Natural killer cell (primary cell): ENCODE results near the gene OR10A4. TPM values are rescaled to one million over a fixed set of nuclear protein-coding genes. Genes with fewer than 3 reads are reported as not detected.
A peak's percentile ranks its signal among the peaks of the same experiment; 100 is the strongest.

ENCODE experiments used
- ATAC-seq, 3 donors: fragments of 150-1000 bp in 2 of 3; fragments of 200-7000 bp in 1 of 3; cut with Tn5 transposase; 1 replicate in 1 of 3; 2 replicates in 2 of 3; pipeline ENCODE4 v1.10.0; 2021; ENCODE audit warnings: mild to moderate bottlenecking in 2 of 3, moderate library complexity in 2 of 3
- DNase-seq, 2 donors: peaks; one replicate each; pipeline versions ENCODE4 v3.0.0 to v3.0.0-alpha.2; 2013 to 2021; ENCODE audit warnings: mixed read lengths in 1 of 2
- H3K27ac ChIP-seq: one replicate; pipeline ENCODE4 v1.5.1; 2013; ENCODE audit warnings: mild to moderate bottlenecking, low read length
- H3K27me3 ChIP-seq: one replicate; pipeline ENCODE4 v1.6.1; 2013; ENCODE audit warnings: low read length; ENCODE audit not compliant: control insufficient read depth, insufficient read depth
- H3K36me3 ChIP-seq: one replicate; pipeline ENCODE4 v1.6.1; 2013; ENCODE audit warnings: low read length; ENCODE audit not compliant: control insufficient read depth, insufficient read depth
- H3K4me1 ChIP-seq: one replicate; pipeline ENCODE4 v1.6.1; 2013; ENCODE audit warnings: low read length; ENCODE audit not compliant: control insufficient read depth, insufficient read depth
- H3K4me3 ChIP-seq: one replicate; pipeline ENCODE4 v1.5.1; 2013; ENCODE audit warnings: low read length
- H3K9me3 ChIP-seq: one replicate; pipeline ENCODE4 v1.6.1; 2013; ENCODE audit warnings: low read length; ENCODE audit not compliant: control insufficient read depth, insufficient read depth
- H3K27ac Mint-ChIP-seq, 2 donors: one replicate each; pipeline ENCODE4 v1.8.0; 2022; ENCODE audit warnings: mild to moderate bottlenecking in 2 of 2, mixed read lengths in 2 of 2, moderate library complexity in 1 of 2
- H3K27me3 Mint-ChIP-seq, 2 donors: one replicate each; pipeline ENCODE4 v1.8.0; 2022; ENCODE audit warnings: low read depth in 2 of 2, mixed read lengths in 2 of 2
- H3K36me3 Mint-ChIP-seq: one replicate; pipeline ENCODE4 v1.8.0; 2022; ENCODE audit warnings: mixed read lengths
- H3K4me1 Mint-ChIP-seq, 2 donors: one replicate each; pipeline ENCODE4 v1.8.0; 2022; ENCODE audit warnings: mixed read lengths in 2 of 2
- H3K4me3 Mint-ChIP-seq: one replicate; pipeline ENCODE4 v1.8.0; 2022; ENCODE audit warnings: mild to moderate bottlenecking, moderate library complexity, mixed read lengths
- H3K9me3 Mint-ChIP-seq, 2 donors: one replicate each; pipeline ENCODE4 v1.8.0; 2022; ENCODE audit warnings: mixed read lengths in 2 of 2
- CTCF ChIP-seq: fragments of 200-600 bp; IDR thresholded peaks from one replicate; pipeline ENCODE4 v1.8.0; 2022; ENCODE audit warnings: antibody characterized with exemption
- WGBS: methylation state at CpG from one replicate; pipeline ENCODE4 v1.1.7; 2013; ENCODE audit warnings: missing lambda C conversion rate; ENCODE audit not compliant: insufficient coverage; 5-methylcytosine and 5-hydroxymethylcytosine counted together
- intact Hi-C: fragments of 100-400 bp; cut with micrococcal nuclease; formaldehyde crosslinking; loops from one replicate; pipeline ENCODE4 v1.14.2; 2022
- total RNA-seq, 4 donors: library from RNA; stranded (reverse); fragments of 120-200 nt in 1 of 4; gene quantifications; one replicate each; pipeline versions ENCODE4 v1.2.3 to v1.2.4, GENCODE V29; 2013 to 2022

The OR10A4 gene
- total RNA-seq, 3 donors from 2014 or later (not counting 1 experiment from before 2014, with no cell fraction given) = not detected

DNA sequence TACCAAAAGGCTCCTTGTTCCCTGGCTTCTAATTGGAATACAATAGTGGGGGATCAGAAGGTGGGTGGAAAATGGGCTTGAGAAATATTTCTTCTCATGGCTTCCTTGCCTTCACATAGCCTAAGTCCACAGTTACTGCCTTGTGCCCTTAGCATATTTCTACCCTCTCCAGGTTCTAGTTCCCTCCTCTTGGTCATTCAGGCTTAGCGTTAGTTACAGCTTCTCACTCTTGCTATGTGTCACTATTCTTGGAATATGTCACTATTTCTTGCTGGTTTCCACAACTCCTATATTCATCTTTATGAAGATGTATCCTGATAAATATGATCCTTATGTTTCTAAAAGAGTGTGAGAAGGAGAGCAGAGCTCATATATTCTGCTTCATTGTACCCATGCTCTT, 13.4 kb downstream of the OR10A4 start:
- no peak for TF ChIP-seq CTCF
- H3K4me1 Mint-ChIP-seq = no peaks in the 10 kb centered on the region
- peaks cover 4 to 13% of the 10 kb centered on the region in 2 donors for H3K27me3 Mint-ChIP-seq
- no peaks in the 10 kb centered on the region for H3K36me3 ChIP-seq
- ATAC-seq (no peak), DNase-seq (no peak)
- no peak overlapping the region for H3K27ac Mint-ChIP-seq
- H3K4me1 ChIP-seq = no peaks in the 10 kb centered on the region
- H3K4me3 ChIP-seq = no peak overlapping the region
- no peak overlapping the region for H3K27ac ChIP-seq
- no peaks in the 10 kb centered on the region for H3K36me3 Mint-ChIP-seq
- H3K27me3 ChIP-seq = peaks cover 2% of the 10 kb centered on the region
- H3K9me3 ChIP-seq = no peaks in the 10 kb centered on the region
- no peak overlapping the region for H3K4me3 Mint-ChIP-seq
- intact Hi-C loops = no loop called here
- WGBS = 83% methylated on average over 1 of the region's 1 CpG
- H3K9me3 Mint-ChIP-seq = no peaks in the 10 kb centered on the region

DNA sequence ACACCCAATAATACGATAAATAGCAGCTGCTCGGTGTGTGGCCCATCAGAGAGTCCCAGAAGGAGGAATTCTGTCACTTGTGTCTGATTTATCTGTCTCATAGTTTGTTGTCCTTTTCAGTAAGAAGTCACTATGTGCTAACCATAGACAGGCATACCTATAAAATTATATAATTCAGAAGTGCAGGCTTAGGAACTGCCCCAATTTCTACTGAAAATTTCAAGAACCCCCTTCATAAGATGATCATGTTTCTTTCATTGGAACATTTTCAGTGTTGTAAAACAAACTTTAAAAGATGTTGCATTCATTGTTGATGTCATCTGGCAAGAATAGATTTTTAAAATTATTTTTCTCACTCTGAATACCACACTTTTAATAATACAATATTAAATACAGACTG, 16.0 kb downstream of the OR10A4 start, which contains the start of gene OR2D2:
Gene OR2D2 (minus strand): TSS at position 101 of the 400 bp plus-strand sequence. CDS start 0 bp downstream, at position 101.
- Histone ChIP-seq H3K4me1 (no peaks in the 10 kb centered on the region), H3K36me3 (no peaks in the 10 kb centered on the region), H3K9me3 (no peaks in the 10 kb centered on the region), H3K4me3 (no peak within 1 kb of the TSS), H3K27ac (no peak within 1 kb of the TSS), H3K27me3 (peaks cover 2% of the 10 kb centered on the region)
- Mint-ChIP-seq H3K27me3 (peaks cover 7 to 13% of the 10 kb centered on the region in 2 donors), H3K36me3 (no peaks in the 10 kb centered on the region), H3K4me3 (no peak within 1 kb of the TSS), H3K4me1 (peaks cover 0 to 7% of the 10 kb centered on the region in 2 donors), H3K9me3 (no peaks in the 10 kb centered on the region), H3K27ac (no peak within 1 kb of the TSS)
- intact Hi-C loops = no loop called here
- TF ChIP-seq CTCF = no peak
- DNase-seq = no peak
- ATAC-seq = no peak
- 91% methylated on average over 2 of the region's 2 CpGs for WGBS

- Histone ChIP-seq H3K27me3 (peaks cover 2% of the 10 kb centered on the region), H3K4me1 (no peaks in the 10 kb centered on the region), H3K36me3 (no peaks in the 10 kb centered on the region), H3K4me3 (no peak overlapping the region), H3K9me3 (no peaks in the 10 kb centered on the region), H3K27ac (no peak overlapping the region)
- Mint-ChIP-seq H3K36me3 (no peaks in the 10 kb centered on the region), H3K9me3 (no peaks in the 10 kb centered on the region), H3K4me1 (peaks cover 0 to 7% of the 10 kb centered on the region in 2 donors), H3K4me3 (no peak overlapping the region), H3K27me3 (peaks cover 12 to 21% of the 10 kb centered on the region in 2 donors), H3K27ac (no peak overlapping the region)
- no peak for TF ChIP-seq CTCF
- intact Hi-C loops = no loop called here
- DNase-seq (no peak), ATAC-seq (no peak)
These were observed 17.7 kb downstream of the OR10A4 start for GRCh38 chr11:6894097-6894496.

DNA sequence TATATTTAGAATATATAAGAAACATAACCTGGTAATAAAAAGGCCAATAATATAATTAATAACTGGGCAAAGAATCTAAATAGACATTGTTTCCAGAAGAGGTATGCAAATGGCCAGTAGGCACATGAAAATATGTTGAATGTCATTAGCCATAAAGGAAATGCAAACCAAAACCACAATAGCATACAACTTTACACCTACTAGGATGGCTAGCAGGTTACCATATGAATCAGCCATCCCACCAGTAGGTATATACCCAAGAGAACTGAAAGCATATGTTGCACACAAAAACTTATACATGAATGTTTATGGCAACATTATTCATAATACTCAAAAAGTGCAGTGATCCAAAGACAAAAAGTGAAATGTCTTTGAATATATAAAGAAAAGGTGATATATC, 18.6 kb downstream of the OR10A4 start:
- no peak for TF ChIP-seq CTCF
- ATAC-seq (peak in 1 of 3 donors; percentile 26), DNase-seq (no peak)
- H3K9me3 ChIP-seq = no peaks in the 10 kb centered on the region
- Mint-ChIP-seq H3K27ac (no peak overlapping the region), H3K27me3 (peaks cover 12 to 21% of the 10 kb centered on the region in 2 donors), H3K4me1 (peaks cover 0 to 7% of the 10 kb centered on the region in 2 donors), H3K9me3 (no peaks in the 10 kb centered on the region), H3K4me3 (no peak overlapping the region), H3K36me3 (no peaks in the 10 kb centered on the region)
- intact Hi-C loops = no loop called here
- H3K4me3 ChIP-seq = no peak overlapping the region
- H3K27ac ChIP-seq = no peak overlapping the region
- no peaks in the 10 kb centered on the region for H3K36me3 ChIP-seq
- peaks cover 2% of the 10 kb centered on the region for H3K27me3 ChIP-seq
- H3K4me1 ChIP-seq = no peaks in the 10 kb centered on the region
